Activated effector memory CD4-positive, alpha-beta T cell treated with anti-CD3 and anti-CD28 coated beads, Interleukin-2, amount 50 U/mL, for 16 hours (primary cell): ENCODE results near the gene RPGRIP1L.
"Not testable (repeated sequence)": the region's sequence is repeated elsewhere in the genome, so short reads cannot be mapped to it uniquely, and the experiment has no call there.

Experiments
- DNase-seq: peaks from one replicate; pipeline ENCODE4 v3.0.0-alpha.2; 2020

Gene RPGRIP1L

DNA sequence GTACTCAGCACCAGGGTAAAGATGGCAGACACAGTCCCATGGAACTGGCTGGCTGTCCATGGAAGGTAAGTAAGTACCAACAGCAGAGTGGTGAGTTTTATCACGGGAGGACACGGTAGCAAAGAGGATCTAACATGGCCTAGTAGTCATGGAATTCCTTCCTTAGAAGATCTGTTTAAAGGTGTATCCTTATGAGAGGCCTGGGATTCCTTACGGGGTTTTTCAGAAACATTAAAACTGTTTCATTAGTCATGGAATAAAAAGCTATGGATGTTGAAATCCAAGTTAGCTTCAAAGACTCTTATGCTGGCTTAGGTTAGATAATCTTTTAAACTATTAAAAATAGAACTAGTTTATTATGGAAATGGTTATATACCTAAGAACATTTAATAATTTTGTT is 7.7 kb upstream of the RPGRIP1L start:
- no peak for DNase-seq

DNA sequence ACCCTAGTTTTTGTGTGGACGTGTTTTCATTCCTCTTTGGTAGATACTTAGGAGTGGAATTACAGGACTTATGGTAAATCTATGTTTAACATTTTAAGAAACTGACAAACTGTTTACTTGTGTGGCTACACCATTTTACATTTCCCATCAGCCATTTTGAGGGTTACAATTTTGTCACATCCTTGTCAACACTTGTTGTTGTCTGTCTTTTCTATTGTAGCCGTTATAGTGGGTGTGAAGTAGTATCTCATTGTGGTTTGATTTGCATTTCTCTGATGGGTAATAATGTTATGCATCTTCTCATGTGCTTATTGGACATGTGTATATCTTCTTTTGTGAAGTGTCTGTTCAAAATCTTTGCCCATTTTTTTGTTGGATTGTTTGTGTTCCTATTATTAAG is 4.8 kb upstream of the RPGRIP1L start:
- DNase-seq: no peak

DNA sequence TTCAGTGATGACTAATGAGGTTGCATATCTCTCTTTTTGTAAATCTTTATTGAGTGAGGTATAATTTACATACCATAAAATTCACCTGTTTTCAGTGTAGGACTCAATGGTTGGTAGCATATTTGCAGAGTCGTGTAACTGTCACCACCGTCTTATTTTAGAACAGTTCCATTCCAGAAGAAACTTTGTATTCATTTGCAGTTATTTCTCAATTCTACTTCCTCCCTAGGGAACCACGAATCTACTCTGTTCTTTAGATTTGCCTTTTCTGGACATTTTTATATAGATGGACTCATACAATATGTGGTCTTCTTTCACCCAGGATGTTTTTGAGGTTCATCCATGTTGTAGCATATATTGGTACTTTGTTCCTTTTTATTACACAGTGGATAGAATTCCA is 4.0 kb upstream of the RPGRIP1L start:
- no peak for DNase-seq

DNA sequence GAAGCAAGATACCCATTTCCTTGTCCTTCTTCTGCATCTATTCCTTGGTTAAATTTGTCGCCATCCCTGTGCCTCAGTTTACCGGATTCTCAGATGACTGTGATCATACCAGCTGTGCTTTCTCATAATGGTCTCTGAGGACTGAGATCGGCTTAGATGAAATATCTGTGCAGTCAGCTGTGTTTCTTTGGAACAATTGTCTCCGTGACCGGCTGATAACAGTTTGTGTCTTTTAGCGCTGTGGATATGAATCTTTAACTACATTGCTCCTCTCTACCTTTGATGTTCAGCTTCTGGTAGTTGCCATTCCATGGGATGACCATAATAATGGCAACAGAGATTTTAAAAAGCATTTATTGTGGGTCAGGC is 770 bp upstream of the RPGRIP1L start:
- no peak for DNase-seq

DNA sequence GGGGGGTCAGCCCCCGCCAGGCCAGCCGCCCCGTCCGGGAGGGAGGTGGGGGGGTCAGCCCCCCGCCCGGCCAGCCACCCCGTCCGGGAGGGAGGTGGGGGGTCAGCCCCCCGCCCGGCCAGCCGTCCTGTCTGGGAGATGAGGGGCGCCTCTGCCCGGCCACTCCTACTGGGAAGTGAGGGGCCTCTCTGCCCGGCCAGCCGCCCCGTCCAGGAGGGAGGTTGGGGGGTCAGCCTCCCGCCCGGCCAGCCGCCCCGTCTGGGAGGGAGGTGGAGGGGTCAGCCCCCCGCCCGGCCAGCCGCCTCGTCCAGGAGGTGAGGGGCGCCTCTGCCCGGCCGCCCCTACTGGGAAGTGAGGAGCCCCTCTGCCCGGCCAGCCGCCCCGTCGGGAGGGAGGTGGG is 5.4 kb downstream of the RPGRIP1L start:
- not testable (repeated sequence) for DNase-seq

DNA sequence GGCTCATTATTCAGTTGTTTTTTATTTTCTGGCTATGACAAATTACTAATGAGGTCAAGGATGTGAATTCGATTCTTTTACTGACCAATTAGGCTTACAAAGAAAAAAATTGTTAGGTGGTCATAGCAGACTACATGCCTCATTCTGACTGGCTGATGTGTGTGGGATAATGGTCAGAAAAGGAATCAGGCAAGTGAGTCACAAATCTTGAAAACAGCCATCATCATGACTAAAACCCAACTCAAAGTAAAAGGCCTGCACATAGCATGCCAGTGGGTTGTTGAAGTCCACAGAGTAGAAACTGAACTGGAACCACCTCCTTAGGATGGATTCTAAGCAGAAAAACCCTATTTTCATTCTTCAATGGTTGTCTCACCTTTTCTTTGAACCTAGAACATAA is 8.6 kb downstream of the RPGRIP1L start:
- no peak for DNase-seq

DNA sequence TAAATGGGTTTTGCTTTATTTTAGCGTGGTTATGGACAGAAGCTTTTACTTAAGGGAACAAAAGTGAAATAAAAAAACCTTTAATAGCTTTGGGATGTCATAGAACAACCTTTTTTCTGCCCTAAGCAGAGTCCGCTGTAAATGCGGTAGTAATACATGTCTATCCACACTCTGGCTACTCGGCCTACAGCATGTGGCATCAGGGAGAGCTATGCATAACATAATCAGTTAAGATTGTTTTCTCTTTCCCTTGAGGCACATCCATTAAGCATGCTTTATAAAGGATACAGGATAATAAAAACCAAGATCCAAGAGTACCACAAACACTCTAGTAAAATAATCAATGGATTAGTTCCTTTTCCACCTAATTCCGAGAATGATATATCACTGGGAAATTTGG is 10.3 kb downstream of the RPGRIP1L start:
- DNase-seq: no peak

DNA sequence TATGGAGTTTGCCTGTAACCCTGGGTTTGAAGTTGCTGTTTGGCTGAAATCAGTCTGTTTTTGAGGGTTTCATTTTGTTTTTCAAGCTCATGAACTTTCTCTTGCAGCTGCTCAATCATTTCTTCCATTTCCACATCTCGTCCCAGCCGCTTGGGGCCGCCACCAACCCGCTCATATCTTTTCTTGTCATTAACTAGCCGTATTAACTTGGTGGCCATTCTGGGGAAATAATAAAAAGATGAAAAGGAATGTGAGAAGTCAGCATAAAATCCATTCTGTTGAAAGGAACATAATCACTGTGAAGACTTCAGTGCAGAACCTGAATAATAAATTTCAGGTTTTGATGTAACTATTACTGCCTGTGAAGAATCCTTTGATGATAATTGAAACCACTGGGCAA is 11.5 kb downstream of the RPGRIP1L start:
- no peak for DNase-seq

DNA sequence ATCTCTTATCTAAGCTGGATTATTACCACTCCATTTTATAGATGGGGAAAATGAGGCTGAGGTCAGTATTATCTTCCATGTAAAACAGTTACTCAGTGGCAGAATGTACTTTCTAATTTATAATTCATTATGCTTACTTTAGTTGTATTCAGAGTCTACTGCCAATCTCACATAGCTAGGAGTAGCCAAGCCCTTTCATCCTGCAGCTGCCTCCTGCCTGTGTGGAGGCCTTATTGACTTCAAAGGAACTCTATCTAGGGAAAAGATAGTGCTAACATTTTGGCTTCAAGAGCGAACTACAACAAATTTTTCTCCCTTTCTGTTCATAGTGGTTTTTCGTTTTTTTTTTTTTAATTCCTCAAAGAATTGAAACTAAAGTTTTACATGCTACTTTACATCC is 12.9 kb downstream of the RPGRIP1L start:
- no peak for DNase-seq

DNA sequence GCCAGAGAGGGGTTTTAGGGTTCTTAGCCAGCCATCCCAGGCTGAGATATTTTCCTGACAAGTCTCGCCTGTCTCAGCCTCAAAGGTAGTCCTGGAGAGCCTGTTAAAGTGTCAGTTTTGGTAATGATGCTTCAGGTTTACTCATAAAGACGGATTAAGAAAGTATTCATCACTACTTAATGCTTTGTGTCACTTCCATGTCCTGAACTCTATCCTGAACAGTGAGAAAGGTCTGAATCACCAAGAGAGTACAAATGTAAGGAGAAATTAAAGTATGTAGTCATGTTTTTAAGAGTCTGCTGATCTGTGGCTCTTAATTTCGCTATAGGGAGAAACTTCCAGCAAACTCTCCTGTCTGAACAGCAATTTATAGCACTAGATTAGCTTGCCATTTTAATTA is 14.0 kb downstream of the RPGRIP1L start:
- DNase-seq: no peak

DNA sequence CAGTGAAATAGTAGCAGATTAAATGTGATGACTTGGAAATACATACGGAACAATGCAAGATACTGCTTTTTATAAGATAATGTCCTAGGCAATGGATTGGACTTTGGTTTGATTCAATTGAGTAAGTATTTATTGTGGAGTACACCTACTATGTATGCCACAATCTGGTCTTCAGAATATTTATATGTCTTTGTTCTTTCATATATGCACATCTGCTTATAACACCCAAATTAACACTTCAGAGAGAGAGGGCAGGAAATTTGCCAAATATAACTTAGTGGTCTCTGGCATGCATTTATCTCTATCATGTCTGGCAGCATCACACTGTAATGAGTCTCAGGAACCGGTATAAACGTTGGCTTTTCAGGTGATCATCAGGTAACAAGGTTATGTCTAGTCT is 16.9 kb downstream of the RPGRIP1L start:
- DNase-seq: no peak

DNA sequence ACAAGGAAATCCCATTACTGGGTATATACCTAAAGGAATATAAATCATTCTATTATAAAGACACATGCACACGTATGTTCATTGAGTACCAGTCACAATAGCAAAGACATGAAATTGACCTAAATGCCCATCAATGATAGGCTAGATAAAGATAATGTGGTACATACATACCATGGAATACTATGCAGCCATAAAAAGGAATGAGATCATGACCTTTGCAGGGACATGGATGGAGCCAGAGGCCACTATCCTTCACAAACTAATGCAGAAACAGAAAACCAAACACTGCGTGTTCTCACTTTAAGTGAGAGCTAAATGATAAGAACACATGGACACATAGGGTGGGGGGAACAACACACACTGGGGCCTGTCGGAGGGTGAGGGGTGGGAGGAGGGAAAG is 18.3 kb downstream of the RPGRIP1L start:
- not testable (repeated sequence) for DNase-seq

DNA sequence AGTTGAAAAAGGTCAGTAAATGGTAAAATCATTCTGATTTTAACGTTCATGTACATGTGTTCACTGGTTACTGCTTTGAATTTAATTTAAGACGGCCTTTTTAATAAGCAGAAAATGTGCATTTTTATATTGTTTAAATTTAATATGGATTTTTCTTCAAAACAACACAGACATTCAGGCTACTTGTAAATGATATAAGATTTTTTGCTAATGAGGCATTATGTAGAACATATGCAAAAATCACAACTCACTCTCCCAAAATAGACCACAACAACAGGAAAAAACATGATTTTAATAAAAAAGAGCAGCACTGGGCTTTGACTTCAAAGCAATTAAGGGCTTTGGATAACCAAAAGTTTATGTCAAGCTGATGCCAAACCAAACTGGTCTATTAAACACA is 22.3 kb downstream of the RPGRIP1L start:
- DNase-seq: no peak

DNA sequence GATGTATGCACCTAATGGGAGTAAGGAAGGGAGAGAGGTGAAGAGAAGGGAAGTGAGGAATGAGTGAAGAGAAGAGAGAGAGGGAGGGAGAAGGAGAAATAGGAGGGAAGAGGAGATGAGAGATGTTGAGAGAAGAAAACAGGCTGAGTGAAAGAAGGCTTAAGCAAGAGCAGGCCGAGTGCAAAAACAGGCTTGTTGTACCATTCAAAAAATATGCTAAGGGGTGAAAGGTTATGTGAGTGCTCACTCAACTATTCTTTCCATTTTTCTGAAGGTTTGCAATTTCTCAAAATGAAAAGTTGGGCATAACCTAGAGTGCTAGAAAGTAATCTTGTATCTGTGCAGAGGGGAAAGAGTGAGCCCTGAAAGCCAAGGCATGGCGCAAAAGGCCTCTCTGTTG is 22.9 kb downstream of the RPGRIP1L start:
- no peak for DNase-seq

DNA sequence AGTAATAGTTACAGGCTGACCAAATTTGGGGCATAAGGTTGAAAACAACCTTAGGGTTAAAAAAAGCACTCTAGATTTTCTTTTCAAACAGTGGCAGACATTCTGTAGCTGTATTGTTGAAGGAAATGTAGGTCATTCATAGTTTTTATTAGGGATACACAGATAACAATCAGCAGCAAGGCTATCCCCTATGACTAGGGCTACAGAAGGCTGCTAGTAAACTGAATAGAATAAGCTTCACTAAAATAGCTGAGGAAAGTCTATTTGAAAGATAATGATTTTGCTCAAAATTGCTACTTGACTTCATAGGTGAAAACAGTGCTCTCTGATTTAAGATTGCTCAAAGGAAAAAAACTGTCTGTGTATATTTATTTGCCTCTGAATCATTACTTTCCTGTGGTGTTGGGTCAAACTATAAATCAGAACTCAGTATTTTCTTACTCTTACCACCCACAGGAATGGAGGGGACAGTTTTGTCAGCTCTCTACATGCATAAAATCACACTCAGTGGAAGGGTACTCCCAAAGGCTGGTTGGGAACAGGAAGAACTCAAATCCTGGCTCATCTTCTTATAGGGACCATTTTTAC is 24.8 kb downstream of the RPGRIP1L start:
- DNase-seq: no peak

DNA sequence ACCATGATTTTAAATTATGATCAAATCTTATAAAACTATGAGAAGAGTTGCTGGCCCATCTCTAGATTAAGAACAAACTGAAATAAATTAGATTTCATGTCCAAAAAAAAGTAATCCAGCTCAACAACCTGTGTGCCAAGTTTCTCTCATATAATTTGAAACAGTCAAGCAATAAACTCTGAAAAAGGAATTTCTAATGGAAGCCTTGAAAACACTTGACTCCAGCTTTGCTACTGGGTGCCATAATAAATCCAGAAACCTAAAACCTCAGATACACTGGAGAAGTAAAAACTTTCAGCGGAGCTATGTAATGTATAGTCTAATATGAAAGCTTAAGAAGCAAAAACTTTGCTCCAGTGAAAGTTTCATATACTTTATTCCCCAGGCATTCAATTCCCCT is 25.5 kb downstream of the RPGRIP1L start:
- no peak for DNase-seq

DNA sequence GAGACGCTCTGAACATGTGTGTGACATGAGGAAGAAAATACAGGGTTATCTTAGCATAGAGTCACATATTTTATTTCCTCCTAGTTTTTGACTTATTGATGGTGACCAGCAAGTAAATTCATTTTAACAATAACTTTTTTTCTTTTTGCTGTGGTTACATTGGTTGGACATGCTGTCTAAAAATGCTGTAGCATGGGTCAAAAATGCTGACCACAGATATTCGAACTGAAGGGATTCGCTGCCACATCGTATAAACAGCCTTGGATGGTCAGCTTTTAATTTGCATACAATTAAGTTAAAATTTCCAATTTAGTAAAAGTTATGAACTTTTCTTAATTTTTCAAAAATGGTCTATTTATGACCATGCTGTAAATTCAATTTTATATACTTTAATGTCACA is 30.5 kb downstream of the RPGRIP1L start:
- DNase-seq: no peak

DNA sequence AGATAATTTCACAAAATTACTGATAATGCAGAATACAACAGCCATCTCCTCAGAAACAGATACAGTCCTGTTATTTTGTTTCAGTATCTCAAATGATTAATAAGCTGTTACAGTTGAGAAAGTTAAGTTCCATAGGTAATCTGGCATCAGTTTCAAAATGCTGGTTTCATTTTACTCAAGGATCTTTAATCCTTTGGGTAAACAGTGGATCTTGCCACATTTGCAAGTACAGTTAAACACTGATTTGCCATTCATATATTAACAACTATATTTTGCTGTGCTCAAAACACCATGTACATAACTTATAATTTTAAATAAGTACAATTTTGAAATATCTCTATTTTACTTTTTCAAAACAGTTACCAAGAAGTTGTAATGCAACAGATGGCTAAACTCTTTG is 31.2 kb downstream of the RPGRIP1L start:
- no peak for DNase-seq

DNA sequence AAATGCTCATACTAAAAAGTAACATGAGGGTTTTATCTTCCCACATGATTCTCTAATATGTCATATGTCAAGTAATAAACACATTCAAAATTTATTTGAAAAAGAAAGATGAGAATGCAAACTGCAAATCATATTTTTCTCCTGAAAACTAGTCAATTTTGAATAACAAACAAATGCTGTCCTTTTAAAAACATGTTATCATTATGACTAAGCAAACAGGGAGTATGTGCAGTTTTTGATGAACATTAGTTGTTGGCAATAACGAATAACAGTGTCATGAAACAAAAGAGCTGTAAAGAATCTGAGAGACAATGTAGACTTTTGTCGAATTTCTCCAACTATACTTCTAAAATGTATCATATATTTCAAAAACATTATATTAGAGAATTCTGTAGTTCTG is 34.8 kb downstream of the RPGRIP1L start:
- DNase-seq: no peak

DNA sequence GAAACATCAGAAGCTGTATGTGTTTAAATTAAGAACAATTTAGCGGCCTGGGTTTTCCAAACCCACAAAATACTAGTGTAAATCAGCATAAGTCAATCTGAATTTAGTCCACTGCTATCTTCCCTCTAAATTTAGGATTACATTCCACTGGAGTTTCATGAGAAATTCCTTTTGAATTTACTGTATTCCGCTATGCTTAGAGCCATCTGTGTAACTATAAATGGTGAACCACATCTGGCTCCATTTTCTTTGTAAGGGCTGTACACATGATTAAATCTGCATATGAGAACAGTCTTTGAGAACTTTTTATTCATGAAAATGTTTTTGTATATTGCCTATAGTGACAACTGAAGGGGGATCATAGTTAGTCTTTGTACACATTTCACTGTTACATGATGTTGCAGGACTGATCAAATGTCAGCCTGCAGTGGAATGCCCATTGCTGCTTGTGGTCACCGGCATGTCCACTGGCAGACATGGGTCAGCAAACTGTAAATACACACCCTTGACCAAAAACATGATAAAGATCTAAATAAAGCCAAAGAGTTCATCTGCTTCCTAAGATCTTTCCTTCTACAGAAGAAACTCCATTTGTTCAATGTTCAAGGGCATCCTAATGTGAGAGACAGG is 36.8 kb downstream of the RPGRIP1L start:
- no peak for DNase-seq

DNA sequence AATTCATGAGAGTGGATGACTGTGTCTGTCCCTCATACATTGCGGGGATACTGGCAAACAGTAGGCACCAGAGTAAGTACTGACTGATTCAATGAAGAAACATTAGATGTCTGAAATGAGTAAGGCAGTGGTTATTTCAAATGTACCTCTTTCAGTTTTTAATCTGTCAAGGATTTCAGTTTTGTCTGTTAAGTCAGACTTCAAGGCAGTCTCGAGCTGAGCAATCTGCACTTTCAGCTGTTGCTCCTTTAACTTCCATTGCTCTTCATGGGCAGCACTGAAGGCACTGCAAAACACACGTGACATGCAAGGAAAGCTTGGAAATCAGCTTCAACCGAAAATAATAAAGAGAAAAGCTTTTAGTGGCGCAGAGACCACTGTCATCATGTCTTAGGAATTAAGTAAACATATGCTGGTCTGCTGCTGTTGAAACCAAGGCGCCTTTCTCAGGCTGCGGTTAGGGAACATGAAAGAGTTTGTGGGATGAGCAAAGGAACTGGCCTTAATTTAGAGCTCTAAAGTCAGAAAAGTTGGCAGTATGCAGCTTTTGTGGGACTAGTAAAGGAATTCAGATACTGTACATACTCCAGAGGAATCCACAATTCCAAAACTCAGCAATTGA is 38.8 kb downstream of the RPGRIP1L start:
- no peak for DNase-seq

DNA sequence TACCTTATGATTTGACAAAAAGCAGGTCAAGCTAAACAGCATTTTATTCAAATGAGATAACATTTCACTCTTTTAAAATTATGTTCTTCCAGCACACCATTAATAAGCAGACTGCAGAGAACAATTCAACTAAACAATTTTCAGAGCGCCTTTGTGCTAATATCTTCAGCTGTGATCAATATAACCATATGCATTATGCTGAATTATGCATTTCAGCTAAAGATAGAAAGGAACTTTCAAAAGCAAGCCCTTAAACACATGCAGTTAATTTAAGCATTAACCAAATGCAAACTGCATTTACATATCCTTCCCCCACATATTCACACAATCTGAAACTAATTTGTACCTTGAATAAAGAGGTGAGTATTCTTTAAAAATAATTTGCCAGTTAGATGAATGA is 41.6 kb downstream of the RPGRIP1L start:
- DNase-seq: no peak

DNA sequence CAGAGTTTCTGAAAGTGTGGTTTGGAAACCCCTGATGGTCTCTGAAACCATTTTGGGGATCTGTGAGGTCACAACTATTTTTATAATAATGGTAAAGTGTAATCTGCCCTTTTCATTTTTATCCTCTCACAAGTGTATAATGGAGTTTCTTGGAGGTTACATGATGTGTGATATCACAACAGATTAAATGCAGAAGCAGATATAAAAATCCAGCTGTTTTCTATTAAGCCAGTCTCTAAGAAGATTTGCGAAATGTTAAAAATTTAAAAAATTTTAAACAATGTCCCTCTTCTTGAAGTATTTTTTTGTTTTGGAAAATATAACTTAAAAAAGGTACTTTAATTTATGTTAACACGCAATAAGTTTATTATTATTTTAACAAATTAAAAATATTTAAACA is 48.7 kb downstream of the RPGRIP1L start:
- DNase-seq: no peak

DNA sequence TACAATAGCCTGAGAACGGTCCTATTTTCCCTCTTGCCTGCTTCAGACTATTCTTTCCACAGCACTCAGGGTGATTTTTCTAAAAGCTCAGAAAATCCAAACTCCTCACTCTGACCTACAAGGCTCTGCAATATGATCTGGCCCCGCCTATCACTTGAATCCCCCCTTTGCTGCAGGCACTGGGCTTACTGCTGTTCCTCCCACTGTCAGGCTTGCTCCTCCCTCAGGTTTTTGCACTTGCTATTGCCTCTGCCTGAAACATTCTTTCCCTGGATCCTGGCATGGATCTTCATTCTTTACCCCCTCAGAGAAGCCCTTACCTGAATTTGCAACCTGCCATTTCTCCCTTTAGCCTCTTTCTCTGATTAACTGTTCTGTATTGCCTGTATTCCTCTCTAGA is 52.3 kb downstream of the RPGRIP1L start:
- DNase-seq: no peak

DNA sequence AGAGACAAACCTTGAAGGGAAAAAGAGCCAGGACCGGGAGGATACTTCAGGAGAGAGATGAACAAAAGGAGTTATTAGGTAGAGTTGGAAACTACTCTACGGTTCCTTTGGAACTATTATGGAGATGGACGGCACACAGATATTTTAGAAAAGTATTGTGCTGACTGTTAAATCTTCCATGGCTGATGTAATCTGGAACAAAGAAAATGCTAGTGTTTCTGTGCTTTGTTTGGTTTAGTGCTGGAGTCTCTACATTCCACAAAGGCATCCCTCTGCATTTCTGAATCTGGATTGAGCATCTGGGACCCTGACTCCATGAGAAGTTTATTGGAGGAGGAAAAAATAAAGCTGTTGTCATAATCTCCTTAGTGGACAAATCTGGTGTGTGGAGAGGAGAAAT is 57.2 kb downstream of the RPGRIP1L start:
- DNase-seq: no peak
